Measurements from ENCODE around the gene ADIPOR2.

Gene ADIPOR2

DNA sequence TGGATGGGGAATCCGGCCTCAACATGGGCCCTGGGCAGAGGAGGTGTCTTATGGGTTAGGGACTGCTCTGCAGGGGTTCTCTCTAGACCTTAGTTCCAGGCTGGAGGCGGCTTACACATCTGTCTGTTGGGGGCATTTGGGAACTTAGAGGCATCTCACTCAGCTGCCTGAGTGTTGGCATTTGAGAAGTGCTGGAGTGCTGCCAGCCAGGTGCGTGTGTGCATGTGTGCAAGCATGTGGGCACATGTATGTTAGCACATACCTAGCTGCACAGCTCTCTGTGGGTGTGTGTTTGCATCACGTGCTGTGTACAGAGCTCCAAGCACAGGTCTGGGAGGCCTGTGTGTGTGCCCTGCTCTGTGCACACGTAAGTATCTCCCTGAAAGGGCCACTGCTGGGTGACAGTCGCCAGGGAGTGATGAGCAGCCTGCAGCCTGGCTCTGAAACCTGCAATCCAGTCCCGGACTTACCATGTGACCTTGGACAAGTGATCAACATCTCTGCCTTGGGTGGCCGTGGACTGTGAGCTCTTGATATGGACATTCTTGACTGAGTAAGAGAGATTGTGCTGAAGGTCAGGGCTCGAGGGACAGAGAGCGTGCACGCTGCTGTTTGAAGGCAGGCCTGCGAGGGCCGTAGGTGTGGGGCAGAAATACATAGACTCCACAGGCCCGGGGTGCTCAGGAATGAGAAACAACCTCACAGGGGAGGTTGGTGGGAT is 134.7 kb downstream of the ADIPOR2 start:
- TF ChIP-seq POLR2AphosphoS5 (IDR thresholded peaks at IDR 0.05; ENCODE audit: low read depth, low read length) (no peak), SIN3A (IDR thresholded peaks at IDR 0.05; ENCODE audit: borderline replicate concordance, insufficient read depth, low read length) (no peak), FOXP2 (optimal IDR thresholded peaks at IDR 0.05; ENCODE audit: borderline replicate concordance, extremely low read depth, extremely low read length, insufficient read depth) (no peak), TAF1 (IDR thresholded peaks at IDR 0.05; ENCODE audit: borderline replicate concordance, insufficient read depth, low read length) (no peak)
- TF ChIP-seq, protein P1, sequence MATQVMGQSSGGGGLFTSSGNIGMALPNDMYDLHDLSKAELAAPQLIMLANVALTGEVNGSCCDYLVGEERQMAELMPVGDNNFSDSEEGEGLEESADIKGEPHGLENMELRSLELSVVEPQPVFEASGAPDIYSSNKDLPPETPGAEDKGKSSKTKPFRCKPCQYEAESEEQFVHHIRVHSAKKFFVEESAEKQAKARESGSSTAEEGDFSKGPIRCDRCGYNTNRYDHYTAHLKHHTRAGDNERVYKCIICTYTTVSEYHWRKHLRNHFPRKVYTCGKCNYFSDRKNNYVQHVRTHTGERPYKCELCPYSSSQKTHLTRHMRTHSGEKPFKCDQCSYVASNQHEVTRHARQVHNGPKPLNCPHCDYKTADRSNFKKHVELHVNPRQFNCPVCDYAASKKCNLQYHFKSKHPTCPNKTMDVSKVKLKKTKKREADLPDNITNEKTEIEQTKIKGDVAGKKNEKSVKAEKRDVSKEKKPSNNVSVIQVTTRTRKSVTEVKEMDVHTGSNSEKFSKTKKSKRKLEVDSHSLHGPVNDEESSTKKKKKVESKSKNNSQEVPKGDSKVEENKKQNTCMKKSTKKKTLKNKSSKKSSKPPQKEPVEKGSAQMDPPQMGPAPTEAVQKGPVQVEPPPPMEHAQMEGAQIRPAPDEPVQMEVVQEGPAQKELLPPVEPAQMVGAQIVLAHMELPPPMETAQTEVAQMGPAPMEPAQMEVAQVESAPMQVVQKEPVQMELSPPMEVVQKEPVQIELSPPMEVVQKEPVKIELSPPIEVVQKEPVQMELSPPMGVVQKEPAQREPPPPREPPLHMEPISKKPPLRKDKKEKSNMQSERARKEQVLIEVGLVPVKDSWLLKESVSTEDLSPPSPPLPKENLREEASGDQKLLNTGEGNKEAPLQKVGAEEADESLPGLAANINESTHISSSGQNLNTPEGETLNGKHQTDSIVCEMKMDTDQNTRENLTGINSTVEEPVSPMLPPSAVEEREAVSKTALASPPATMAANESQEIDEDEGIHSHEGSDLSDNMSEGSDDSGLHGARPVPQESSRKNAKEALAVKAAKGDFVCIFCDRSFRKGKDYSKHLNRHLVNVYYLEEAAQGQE (IDR thresholded peaks at IDR 0.05; ENCODE audit: insufficient read depth in 1 of 2, low read depth in 2 of 2, low read length in 2 of 2): no peak

DNA sequence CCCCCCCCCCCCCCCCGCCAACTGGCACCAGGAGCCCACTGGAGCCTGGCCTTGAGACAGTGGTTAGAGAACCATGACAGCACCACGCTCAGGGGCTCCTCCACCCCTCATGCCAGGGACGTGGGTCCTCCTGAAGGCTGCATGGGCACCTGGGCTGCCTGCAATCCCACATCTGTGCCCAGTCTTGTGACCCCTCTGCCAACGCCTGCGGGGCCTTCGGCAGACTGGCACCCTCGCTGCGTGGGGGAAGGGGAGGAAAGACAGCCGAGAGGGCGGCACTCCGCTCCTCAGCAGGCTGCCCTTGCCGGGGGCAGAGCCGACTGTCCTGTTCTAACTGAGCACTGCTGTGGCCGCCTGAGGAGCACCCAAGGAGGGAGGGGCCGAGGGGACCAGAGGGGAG is 135.5 kb downstream of the ADIPOR2 start:
- TF ChIP-seq, protein P1 (IDR thresholded peaks at IDR 0.05; ENCODE audit: insufficient read depth in 1 of 2, low read depth in 2 of 2, low read length in 2 of 2): no peak
- TF ChIP-seq FOXP2 (optimal IDR thresholded peaks at IDR 0.05; ENCODE audit: borderline replicate concordance, extremely low read depth, extremely low read length, insufficient read depth) (no peak), TAF1 (IDR thresholded peaks at IDR 0.05; ENCODE audit: borderline replicate concordance, insufficient read depth, low read length) (no peak), POLR2AphosphoS5 (IDR thresholded peaks at IDR 0.05; ENCODE audit: low read depth, low read length) (no peak), SIN3A (IDR thresholded peaks at IDR 0.05; ENCODE audit: borderline replicate concordance, insufficient read depth, low read length) (no peak)

DNA sequence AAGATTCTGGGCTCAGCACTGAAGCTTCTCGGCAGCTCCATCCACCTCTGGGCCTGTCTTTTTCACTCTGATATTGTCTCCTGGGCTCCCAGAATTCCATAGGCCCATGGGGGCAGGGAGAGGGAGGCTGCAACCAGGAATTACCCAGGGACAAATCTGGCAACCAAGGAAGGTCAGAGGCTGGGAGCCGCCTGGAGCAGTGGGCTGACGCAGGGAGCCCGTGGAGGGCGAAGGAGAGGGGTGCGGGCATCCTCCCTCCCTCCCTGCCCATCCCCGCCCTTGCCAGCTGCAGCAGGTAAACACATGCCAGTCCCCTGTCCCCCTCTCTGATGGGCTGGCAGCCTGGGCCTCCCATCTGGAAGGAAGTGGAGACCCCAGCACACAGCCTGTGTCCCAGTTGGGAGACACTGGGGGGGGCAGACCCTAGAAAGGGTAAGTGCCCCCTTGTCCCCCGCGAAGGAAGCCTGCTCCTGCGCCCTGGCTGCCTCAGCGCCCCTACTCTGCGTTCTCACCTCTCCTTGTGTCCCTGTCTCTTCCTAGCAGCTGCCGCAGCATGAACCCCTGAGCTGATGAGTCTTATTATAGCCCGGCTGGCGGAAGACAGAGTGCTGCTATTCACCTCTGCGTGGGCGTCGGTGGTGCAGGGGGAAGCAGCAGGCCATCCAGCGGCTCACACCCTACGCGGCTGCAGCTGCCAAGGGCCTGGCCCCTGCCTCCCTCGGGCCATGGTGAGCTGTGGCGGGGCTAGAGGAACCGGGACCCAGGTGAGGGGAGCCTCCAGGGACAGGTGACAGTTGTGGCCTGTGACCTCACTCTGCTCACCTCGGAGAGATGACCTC is 136.2 kb downstream of the ADIPOR2 start:
- TF ChIP-seq, protein P1 (IDR thresholded peaks at IDR 0.05; ENCODE audit: insufficient read depth in 1 of 2, low read depth in 2 of 2, low read length in 2 of 2): no peak
- TF ChIP-seq FOXP2 (optimal IDR thresholded peaks at IDR 0.05; ENCODE audit: borderline replicate concordance, extremely low read depth, extremely low read length, insufficient read depth) (no peak), TAF1 (IDR thresholded peaks at IDR 0.05; ENCODE audit: borderline replicate concordance, insufficient read depth, low read length) (no peak), SIN3A (IDR thresholded peaks at IDR 0.05; ENCODE audit: borderline replicate concordance, insufficient read depth, low read length) (no peak), POLR2AphosphoS5 (IDR thresholded peaks at IDR 0.05; ENCODE audit: low read depth, low read length) (no peak)

DNA sequence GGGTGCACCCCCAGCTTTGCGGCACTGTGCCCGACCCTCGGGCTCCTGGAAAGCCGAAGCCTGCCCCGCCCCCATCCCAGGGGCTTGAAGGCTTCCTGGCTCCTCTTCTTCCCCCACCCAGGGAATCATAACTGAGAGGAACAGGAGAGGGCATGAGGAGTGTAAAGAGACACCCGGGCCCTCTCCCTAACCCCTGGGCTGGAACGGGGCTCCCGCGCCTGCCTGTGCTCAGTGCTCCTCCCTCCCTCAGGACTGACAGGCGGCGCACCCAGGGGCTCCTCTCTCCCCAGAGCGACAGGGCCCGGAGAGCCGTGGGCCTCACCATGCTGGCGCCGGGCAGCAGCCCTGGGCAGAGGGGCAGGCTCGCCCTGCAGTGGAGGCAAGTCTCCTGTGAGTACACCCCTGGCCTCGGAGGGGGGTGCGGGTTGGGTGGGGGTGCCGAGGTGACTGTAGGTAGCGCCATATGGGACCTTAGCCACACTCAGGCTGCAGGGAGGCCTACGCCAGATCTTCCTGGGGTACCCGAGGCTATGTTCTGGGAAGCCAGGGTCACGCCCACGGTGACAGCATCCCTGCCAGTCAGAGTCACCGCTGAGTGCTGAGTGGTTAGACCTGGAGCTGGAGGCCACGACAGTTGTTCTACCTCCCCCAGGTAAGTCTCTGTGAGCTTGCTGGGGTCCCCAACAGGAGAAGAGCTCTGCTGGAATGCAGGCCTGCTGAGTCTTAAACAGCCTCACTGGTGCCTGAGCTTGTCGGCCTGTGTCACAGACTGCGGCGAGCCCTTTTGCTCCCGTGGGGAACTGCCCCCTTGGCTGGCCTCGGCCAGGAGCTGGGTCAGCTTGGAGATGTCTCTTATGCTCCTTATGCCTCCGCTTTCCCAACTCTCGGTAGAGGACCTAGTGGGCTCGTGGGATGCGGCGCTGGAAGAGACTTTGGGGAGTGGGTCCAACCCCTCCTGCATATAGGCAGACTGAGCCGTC is 137.2 kb downstream of the ADIPOR2 start:
- TF ChIP-seq POLR2AphosphoS5 (IDR thresholded peaks at IDR 0.05; ENCODE audit: low read depth, low read length) (no peak), SIN3A (IDR thresholded peaks at IDR 0.05; ENCODE audit: borderline replicate concordance, insufficient read depth, low read length) (no peak), TAF1 (IDR thresholded peaks at IDR 0.05; ENCODE audit: borderline replicate concordance, insufficient read depth, low read length) (no peak), FOXP2 (optimal IDR thresholded peaks at IDR 0.05; ENCODE audit: borderline replicate concordance, extremely low read depth, extremely low read length, insufficient read depth) (no peak)
- TF ChIP-seq, protein P1 (IDR thresholded peaks at IDR 0.05; ENCODE audit: insufficient read depth in 1 of 2, low read depth in 2 of 2, low read length in 2 of 2): no peak

Data from PFSK-1 (cell line).